GM21529 (cell line): ENCODE measurements around the gene PIK3R6.
"Not testable (repeated sequence)": the region's sequence is repeated elsewhere in the genome, so short reads cannot be mapped to it uniquely, and the experiment has no call there.

ENCODE experiments used
- ATAC-seq: cut with Tn5 transposase; IDR thresholded peaks from one replicate; pipeline ENCODE4 v1.9.1; 2021; ENCODE audit not compliant: unreplicated experiment

Gene PIK3R6

DNA sequence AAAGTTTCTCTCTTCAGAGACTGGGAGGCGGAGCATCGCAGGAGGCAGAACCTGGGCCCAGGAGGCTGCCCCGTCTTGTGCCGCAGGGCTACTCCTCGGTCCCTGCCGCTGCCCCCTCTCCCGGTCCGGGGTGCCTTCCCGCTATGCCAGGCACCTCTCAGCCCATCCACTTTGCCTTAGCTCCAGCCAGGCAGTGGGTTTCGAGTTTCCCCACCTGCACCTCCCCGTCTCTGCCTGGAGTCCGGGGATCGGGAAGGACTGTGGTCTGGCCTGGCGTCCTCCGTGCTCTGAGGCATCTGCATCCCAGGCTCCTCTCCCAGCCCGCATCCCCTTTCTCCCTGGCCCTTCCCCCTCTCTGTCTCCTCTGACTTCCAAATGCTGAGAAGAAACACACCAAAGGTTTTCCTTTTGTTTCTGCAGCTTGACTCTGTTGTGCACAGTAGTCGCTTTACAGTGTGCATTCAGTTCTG is 26.8 kb upstream of the PIK3R6 start:
- ATAC-seq = no peak

GRCh38 chr17:8893621-8894201 is 26.2 kb upstream of the PIK3R6 start:
- no peak for ATAC-seq

- no peak for ATAC-seq
Observed at GRCh38 chr17:8893059-8893458, 25.6 kb upstream of the PIK3R6 start.

- no peak for ATAC-seq
Observed at GRCh38 chr17:8892338-8892690, 24.8 kb upstream of the PIK3R6 start.

DNA sequence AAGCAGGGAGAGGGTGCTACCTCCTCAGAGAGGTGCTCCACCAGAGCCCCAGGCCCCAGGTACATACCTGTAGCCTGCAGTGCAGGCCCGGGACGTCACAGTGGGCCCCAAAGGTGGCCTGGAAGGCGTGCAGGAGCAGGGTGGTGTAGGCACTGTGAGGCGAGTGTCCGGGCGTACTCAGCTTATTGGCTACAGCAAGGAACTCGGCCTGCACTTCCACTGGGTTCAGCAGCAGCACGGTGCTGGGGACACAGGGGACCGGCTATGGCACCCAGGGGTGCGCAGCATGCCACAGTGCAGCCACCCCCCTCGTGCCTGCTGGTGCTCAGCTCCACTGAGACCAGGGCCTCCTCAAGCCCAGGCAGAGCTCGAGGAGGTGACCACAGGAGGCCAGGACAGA is 23.2 kb upstream of the PIK3R6 start:
- no peak for ATAC-seq

GRCh38 chr17:8889458-8890210 is 22.2 kb upstream of the PIK3R6 start:
- no peak for ATAC-seq

DNA sequence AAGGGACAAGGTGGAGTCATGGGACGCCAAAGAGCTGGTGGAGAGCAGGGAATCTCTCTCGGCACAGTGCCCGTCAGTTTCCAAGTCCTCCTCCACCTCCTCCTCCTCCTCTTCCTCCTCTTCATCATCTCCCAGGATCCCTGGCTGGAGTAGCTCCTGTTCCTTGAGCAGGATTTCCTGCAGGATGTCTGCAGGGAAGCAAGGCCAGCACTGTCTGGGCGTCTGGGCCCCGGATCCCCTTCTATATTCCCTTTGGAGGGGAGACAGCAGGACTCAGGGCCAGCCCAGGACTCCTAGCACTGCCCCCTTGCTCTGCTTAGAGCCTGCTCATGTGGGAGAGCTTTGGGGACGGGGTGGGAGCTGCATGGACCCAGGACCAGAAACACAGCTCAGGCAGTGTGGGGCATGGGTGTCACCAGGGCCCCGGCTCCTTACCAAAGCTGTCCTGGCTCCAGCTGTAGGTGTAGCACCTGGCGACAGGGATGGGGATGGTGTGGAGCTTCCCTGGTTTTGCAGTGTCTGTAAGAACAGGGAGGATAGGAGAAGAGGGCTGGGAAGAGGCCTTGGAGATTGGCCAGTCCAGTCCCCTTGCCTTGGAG is 21.3 kb upstream of the PIK3R6 start:
- no peak for ATAC-seq

DNA sequence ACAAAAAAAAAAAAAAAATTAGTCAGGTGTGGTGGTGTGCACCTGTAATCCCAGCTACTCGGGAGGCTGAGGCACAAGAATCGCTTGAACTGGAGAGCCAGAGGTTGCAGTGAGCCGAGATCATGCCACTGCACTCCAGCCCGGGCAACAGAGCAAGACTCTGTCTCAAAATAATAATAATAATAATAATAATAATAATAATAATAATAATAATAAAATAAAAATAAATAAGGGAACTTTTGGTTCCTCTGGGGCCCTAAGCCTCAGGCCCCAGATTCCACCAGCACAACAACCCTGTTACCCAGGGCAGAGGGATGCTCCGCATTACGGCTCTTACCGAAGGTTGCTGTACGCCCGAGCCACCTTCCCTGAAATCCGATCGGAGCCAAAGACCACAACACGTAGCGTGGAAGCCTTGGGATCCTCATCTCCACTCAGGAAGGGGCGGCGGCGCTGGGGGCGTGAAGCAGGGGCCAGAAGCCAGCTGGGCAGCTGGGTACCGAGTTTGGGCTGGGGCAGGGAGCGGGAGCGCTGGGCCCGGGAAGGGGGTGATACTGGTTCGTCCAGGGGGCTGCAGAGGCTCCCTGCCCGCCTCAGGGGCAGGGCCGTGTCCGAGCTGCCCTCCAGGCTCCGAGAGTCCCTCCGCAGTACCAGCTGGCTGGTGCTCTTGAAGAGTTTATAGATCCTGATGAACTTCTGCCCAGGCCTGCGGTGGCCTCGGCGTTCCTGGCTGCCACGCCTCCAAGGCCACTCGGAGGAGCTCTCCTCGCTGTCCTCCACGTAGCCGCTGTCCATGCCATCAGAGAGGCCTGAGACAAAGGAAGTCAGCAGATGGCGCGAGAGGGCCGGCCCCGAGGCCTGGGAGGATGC is 20.6 kb upstream of the PIK3R6 start:
- no peak for ATAC-seq

DNA sequence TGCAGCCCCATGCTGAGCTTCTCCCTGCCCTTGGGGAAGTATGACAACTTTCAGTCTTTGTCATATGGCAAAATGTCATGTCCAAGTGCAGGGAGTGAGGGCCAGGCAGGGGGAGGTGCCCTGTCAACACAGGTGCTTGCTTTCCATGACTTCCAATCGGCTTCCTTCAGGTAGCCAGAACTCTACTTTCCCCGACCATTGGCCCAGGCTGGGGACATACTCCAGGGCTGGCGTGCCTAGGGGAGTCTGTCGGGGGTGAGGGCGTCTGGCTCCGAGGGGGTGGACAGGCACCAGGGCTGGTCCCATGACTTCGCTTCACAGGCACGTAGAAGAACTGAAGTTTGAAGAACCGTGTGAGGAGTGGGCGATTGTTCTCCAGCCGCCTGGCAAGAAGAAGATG is 19.8 kb upstream of the PIK3R6 start:
- no peak for ATAC-seq

GRCh38 chr17:8885967-8886684 is 18.7 kb upstream of the PIK3R6 start:
- no peak for ATAC-seq

GRCh38 chr17:8885163-8885966 is 17.9 kb upstream of the PIK3R6 start:
- ATAC-seq = not testable (repeated sequence)

GRCh38 chr17:8884336-8884990 is 17.0 kb upstream of the PIK3R6 start:
- ATAC-seq = no peak

DNA sequence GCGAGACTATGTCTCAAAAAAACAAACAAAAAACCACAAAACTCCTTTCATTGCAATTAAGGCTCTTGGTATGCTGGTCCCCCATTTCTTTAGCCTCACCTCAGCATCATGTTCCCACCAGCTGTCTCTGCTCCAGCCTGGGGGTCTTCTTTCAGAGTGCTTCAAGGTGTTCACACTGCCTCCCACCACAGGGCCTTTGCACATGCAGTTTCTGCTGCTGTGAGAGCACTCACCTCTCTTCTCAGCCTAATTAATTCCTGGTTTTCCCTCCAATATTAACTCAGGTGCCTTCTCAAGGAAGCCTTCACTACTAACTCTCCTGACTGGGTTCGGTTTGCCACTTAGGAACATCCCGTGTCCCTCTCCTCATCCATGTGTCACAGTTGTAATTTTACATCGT is 15.9 kb upstream of the PIK3R6 start:
- ATAC-seq = no peak

DNA sequence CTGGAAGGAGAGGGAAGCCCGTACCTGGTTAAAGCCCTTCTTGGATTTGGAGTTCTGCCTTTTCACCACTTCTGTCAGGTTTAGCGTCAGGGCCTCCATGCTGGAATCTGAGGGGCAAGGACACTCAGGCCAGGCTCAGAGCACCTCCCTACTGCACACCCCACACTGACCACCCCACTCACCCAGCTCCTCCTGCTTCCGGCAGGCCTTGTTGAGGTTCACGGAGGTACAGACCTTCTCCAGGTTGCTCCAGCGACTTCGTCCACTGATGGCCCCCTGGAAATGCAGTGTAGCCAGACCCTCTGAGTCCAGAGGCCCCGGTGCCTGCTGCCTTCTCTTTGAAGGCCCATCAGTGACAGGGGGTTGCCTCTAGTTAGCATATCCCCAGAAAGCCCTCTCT is 14.1 kb upstream of the PIK3R6 start:
- ATAC-seq = no peak

DNA sequence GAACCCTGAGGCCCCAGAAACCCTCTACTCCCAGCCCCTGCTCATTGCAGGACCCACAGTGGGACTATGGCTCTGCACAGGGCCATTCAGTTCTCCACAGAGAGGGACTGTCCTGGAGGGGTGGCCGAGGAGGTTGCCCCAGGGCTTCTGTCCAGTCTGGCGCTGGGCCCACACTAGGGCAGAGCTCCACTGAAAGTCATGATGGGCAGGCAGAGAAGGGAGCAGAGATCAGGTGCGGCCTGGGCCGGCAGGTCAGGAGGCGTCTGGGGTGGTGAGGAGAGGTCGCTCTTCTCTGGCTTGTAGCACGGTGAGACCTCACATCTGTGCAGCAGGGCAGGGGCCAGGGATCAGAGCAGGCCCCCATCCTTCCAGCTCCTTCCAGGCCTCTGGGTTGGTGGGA is 13.0 kb upstream of the PIK3R6 start:
- no peak for ATAC-seq

GRCh38 chr17:8879410-8879809 is 11.9 kb upstream of the PIK3R6 start:
- ATAC-seq = no peak

- ATAC-seq = no peak
Observed at GRCh38 chr17:8877984-8878383, 10.5 kb upstream of the PIK3R6 start.

DNA sequence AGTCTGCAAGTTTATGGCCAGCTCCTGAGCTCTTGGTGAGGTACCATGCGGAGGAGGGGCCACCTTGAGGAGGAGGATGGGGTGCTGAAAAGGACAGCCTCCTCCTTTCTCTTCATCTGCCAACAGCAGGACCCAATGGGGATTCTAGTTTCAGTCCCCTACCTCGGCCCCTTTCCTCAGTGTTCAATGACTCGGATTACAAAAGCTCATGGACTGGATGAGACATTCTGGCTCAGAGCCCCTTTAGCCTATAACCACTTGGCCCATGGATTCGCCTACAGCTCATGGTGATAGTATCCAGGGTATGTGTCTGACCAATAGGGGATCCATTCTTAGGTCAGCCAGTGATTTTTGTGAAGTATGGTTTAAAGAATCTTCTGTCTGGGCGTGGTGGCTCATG is 8.5 kb upstream of the PIK3R6 start:
- no peak for ATAC-seq

DNA sequence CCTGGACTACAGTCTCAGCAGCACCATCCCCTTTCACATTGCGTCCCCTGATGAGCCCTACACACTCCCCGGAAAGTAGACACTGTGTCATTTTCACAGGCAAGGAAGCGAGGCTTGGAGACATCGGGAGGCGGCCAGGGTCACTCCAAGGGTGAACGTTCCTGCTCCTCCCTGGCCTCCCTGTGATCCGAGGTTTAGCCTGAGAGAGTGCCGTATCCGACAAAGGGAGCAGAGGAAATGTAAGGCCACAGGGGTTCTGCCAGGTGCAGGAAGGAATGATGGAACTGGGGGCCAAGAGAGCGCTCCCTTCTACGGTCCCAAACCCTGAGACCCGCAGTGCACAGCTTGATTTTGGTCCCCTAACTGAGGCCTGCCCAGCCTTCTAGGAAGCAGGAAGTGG is 8.0 kb upstream of the PIK3R6 start:
- no peak for ATAC-seq
